ENCODE data around the gene OR2T4.

The OR2T4 gene, protein sequence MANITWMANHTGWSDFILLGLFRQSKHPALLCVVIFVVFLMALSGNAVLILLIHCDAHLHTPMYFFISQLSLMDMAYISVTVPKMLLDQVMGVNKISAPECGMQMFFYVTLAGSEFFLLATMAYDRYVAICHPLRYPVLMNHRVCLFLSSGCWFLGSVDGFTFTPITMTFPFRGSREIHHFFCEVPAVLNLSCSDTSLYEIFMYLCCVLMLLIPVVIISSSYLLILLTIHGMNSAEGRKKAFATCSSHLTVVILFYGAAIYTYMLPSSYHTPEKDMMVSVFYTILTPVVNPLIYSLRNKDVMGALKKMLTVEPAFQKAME

GRCh38 chr1:248361121-248361715, at the start of gene OR2T4:
Gene OR2T4 (plus strand): TSS chr1:248361665. CDS start chr1:248361665, 0 bp downstream.
- DNase-seq (ENCODE audit: low spot score), result no peak

GRCh38 chr1:248316796-248317195, 44.7 kb upstream of the OR2T4 start:
- DNase-seq (ENCODE audit: low spot score), result no peak

GRCh38 chr1:248324468-248324867, 37.0 kb upstream of the OR2T4 start, which contains the start of gene OR2M7:
Gene OR2M7 (minus strand): TSS chr1:248324568. CDS start chr1:248324568, 0 bp downstream.
- DNase-seq (ENCODE audit: low spot score), result no peak

DNA sequence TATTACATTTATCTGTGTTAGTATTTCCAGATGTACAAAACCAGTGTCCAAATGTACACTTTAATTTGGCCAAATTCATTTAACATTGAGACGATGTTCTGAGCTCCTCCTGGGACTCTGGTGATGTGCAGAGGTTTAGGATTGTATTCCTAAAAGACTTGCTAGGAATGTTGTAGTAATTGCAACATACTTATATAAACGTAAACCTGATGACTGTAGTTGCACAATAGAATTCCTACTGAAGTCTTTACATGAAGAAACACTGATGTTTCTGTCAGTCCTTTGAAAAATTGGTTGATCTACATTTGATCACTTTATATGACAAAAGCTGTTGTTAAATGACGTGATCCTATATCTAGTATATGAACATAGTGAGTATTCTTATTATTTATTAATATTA, 18.0 kb upstream of the OR2T4 start:
- DNase-seq (ENCODE audit: low spot score), result no peak

DNA sequence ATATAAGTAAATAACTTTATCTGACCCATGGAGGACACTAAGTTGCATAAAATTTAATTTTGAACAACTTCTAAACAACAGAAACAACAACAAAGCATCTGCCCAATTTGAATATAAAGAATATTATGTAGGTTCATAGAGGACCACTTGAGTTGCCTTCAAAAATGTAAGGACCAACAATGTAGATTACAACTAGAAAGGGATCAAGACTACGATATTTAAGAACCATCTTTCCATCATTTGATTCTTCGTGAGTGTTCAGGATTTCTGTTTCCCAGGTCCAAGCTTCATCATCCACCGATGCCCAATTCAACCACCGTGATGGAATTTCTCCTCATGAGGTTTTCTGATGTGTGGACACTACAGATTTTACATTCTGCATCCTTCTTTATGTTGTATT, 13.0 kb upstream of the OR2T4 start, which contains the start of gene OR14C36:
Gene OR14C36, plus strand, starts transcription at position 301 of the 400 bp plus-strand sequence. Its CDS starts 0 bp downstream, at position 301.
- DNase-seq (ENCODE audit: low spot score), result no peak

GRCh38 chr1:248359415-248359814, 2.0 kb upstream of the OR2T4 start:
- DNase-seq (ENCODE audit: low spot score), result no peak

DNA sequence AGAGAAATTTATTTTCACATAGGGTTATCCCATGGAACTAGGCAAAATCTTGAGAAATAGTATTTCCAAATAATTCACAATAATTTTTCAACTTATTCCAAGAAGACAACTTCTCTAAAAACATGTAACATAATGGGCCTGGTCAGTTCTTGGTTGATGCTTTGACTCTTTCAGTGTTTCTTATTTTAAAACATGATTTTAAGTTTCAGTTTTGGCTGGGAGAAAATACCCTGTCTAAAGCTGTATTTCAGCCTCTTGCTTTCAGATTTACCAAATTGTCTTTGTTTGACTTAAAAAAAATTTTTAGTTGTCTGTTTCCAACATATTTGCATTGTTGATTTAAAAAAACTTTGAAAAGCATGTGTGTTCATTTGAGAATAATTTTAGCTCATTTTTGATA, 5.1 kb downstream of the OR2T4 start:
- no peak for DNase-seq (ENCODE audit: low spot score)

- DNase-seq (ENCODE audit: low spot score), result no peak
Measured at GRCh38 chr1:248372394-248372793, 10.9 kb downstream of the OR2T4 start.

DNA sequence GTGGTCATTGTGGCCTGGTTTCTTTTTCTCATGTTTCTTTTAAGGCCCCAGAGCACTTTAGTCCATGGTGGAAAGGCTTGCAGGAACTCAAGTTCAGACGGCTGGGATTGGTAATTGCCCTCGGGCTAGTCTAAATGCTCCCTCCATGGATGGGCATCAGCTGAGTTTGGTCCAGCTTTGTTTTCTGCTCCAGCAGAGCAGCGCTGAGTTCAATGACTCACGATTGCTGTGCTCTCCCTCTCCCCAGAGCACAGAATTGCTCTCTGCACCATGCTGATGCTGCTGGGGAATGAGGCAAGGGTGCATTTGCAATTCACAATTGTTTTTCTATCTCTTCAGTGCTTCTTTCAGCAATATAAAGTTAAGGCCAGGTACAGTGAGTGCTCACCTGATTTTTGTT, 12.3 kb downstream of the OR2T4 start:
- DNase-seq (ENCODE audit: low spot score), result no peak

- DNase-seq (ENCODE audit: low spot score), result no peak
Measured at GRCh38 chr1:248375446-248375845, 14.0 kb downstream of the OR2T4 start, which contains the start of gene OR2T6. Gene OR2T6 (plus strand): TSS chr1:248375746. CDS start chr1:248387609, 11,863 bp downstream.

DNA sequence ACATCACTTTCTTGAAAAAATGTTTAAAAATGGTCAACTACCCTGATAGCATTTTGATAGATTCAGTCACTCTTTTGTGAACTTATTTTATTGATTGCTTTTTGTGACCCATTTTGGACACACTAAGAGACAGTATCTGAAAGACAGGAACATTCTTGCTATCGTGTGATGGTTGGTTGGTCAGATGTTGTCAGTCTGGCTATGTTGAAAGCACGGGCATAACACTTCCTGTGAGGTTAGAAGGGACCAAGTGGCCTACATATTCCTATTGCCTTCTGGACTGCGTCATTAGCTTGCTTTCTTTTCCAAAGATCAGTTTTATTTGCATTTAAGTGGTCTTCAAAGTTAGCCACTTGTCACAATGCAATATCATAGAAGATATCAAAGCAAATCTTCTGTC, 15.5 kb downstream of the OR2T4 start:
- DNase-seq (ENCODE audit: low spot score), result no peak

DNA sequence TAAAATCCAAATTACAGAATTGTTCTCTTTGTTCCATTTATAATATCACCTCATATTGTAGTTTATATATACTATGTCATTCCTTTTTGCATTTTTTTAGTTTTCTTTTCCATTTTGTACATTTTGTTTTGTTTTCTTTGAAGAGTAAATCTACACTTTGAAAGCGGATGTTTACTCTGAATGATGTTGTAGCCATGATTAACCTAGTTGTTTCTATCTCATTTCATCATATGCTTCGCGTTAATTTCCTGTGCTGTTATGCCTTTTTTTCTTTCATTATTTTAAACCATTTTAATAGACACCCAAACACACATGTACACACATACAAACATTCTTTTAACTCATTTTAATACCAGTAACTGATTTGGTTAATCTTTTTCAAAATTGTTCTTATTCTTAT, 19.4 kb downstream of the OR2T4 start:
- DNase-seq (ENCODE audit: low spot score), result no peak

DNA sequence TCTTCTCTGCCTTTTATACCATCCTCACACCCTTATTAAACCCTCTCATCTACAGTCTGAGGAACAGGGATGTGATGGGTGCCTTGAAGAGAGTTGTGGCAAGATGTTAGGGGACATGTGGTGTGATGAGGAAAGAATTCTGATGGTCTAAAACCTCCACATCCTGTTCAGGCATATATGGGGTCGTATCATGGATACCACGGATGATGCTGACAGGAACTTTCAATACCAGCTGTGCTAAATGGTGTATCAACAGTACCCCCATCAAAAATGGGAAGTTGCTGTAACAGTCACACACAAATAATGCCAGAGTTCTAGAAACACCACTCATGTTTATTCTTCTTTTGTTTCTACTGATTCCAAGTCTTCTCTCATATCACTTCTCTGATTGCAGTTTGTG, 27.0 kb downstream of the OR2T4 start:
- no peak for DNase-seq (ENCODE audit: low spot score)

- DNase-seq (ENCODE audit: low spot score), result no peak
Measured at GRCh38 chr1:248393050-248393449, 31.6 kb downstream of the OR2T4 start.

GRCh38 chr1:248402748-248403147, 41.3 kb downstream of the OR2T4 start, which contains the start of gene OR2T1:
Gene OR2T1 (plus strand): TSS chr1:248403048. CDS start chr1:248406148, 3,100 bp downstream.
- no peak for DNase-seq (ENCODE audit: low spot score)

GRCh38 chr1:248404024-248404423, 42.6 kb downstream of the OR2T4 start:
- DNase-seq (ENCODE audit: low spot score), result no peak

GRCh38 chr1:248406721-248407692, 45.5 kb downstream of the OR2T4 start:
- no peak for DNase-seq (ENCODE audit: low spot score)
